Adrenal gland (tissue), 12 donors: ENCODE results near the gene PTDSS2. TPM values are rescaled to one million over a fixed set of nuclear protein-coding genes. Genes with fewer than 3 reads are reported as not detected.

Experiments used
- DNase-seq, 7 donors: peaks; one replicate each; pipeline ENCODE4 v3.0.0-alpha.2; 2019 to 2020
- H3K27ac ChIP-seq, 5 donors: fragments of 200-600 bp; sonication (generic) in 4 of 5; 1 replicate in 3 of 5; 2 replicates in 2 of 5; pipeline versions ENCODE4 v1.5.1 to v1.8.0; 2016 to 2020; ENCODE audit warnings: mild to moderate bottlenecking in 1 of 5
- H3K27me3 ChIP-seq: fragments of 200-600 bp; 2 replicates; pipeline ENCODE4 v1.8.0; 2021
- H3K36me3 ChIP-seq, 2 donors: fragments of 200-600 bp; replicated peaks in 1 of 2; 1 replicate in 1 of 2; 2 replicates in 1 of 2; pipeline versions ENCODE4 v1.5.1 to v1.8.0; 2018 to 2022
- H3K4me1 ChIP-seq, 2 donors: fragments of 200-600 bp; replicated peaks in 1 of 2; 1 replicate in 1 of 2; 2 replicates in 1 of 2; pipeline versions ENCODE4 v1.5.1 to v1.8.0; 2018 to 2021
- H3K4me3 ChIP-seq, 4 donors: fragments of 200-600 bp; sonication (generic) in 3 of 4; one replicate each; pipeline ENCODE4 v1.5.1; 2016 to 2018
- H3K9me3 ChIP-seq, 3 donors: fragments of 200-600 bp; sonication (generic) in 1 of 3; replicated peaks in 1 of 3; 1 replicate in 2 of 3; 2 replicates in 1 of 3; pipeline versions ENCODE4 v1.5.1 to v1.8.0; 2016 to 2021
- CTCF ChIP-seq, 6 experiments: fragments of 450-650 bp in 4 of 6; fragments of 200-600 bp in 2 of 6; sonication (generic) in 1 of 6; IDR thresholded peaks; 1 replicate in 5 of 6; 2 replicates in 1 of 6; pipeline versions ENCODE4 v1.5.1 to v1.8.0; 2016 to 2021; ENCODE audit warnings: antibody characterized with exemption in 6 of 6, mild to moderate bottlenecking in 2 of 6, moderate library complexity in 1 of 6
- POLR2A ChIP-seq, 2 donors: fragments of 450-650 bp; IDR thresholded peaks; one replicate each; pipeline ENCODE4 v1.6.1; 2017; ENCODE audit warnings: antibody characterized with exemption in 2 of 2, mild to moderate bottlenecking in 2 of 2, moderate library complexity in 1 of 2
- WGBS, 4 donors: extraction: QIAGEN DNeasy Blood & Tissue Kit in 2 of 4; methylation state at CpG; one replicate each; pipeline versions ENCODE4 v1.1.5 to v1.1.7; 2013 to 2017; 5-methylcytosine and 5-hydroxymethylcytosine counted together
- intact Hi-C, 2 donors: fragments of 100-400 bp; cut with DNase I; formaldehyde crosslinking; loops; one replicate each; pipeline versions ENCODE4 v1.14.1 to v1.15.0; 2022 to 2023
- polyA plus RNA-seq, 3 donors: library from polyadenylated mRNA; stranded (reverse); fragments of 200-250 nt in 2 of 3; fragments of 350-450 nt in 1 of 3; fragmentation: Illumina TruSeq in 1 of 3; extraction: RNeasy Lipid Tissue Mini Kit (QIAGEN cat#74804) in 1 of 3; gene quantifications; one replicate each; pipeline ENCODE4 v1.2.3, GENCODE V29; 2013 to 2014
- total RNA-seq, 9 donors: library from RNA; depleted of rRNA in 4 of 9; stranded (reverse); fragments of >200 nt in 4 of 9; fragments of 120-200 nt in 1 of 9; fragmentation: NEBNext Ultra II Directional in 1 of 9; extraction: Animal tissue kit (Norgen Biotek cat#: 25700) in 1 of 9; gene quantifications; one replicate each; pipeline versions ENCODE4 v1.1.0 to v1.2.4, GENCODE V29; 2013 to 2023
- donor health status: healthy with polysubstance abuse.
- donor health status: Bipolar disorder and iron deficiency.
- donor health status: DM: yes; HTN: yes; CAD: no.
- donor health status: DM: no; HTN: no; CAD: no.
- donor health status: DM: no; HTN: no; CAD: no.
- donor health status: DM: yes; HTN: yes; CAD: no.

PTDSS2 gene
- total and polyA plus RNA-seq, 12 donors = 11.0 to 109 (median 44.7) TPM

DNA sequence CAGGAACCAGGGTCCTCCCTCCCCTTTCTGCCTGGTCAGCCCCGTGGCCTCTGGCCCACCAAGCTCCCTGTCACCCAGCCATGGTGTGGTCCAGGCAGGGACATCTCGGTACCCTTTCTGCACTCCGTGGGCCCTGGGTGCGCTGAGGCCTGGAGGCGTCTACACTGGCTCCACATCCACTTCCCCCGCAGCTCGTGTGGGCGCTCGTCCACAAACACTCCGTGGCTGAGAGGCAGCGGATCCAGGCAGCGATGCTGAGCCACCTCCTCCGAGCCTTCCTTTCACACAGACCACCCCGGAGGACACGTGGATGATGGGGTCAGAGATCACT is 40.8 kb downstream of the PTDSS2 start:
- intact Hi-C loops = no loop called here
- Histone ChIP-seq H3K9me3 (no peaks in the 10 kb centered on the region), H3K36me3 (peaks cover 0 to 38% of the 10 kb centered on the region in 2 donors), H3K4me1 (no peaks in the 10 kb centered on the region), H3K4me3 (no peak overlapping the region), H3K27ac (no peak overlapping the region), H3K27me3 (no peaks in the 10 kb centered on the region)
- WGBS, 4 donors = 91 to 96% (median 93%) methylated on average over 9 to 15 of the region's 15 CpGs
- TF ChIP-seq POLR2A (IDR thresholded peaks at IDR 0.05) (no peak), CTCF (IDR thresholded peaks at IDR 0.05) (no peak)
- DNase-seq = no peak

DNA sequence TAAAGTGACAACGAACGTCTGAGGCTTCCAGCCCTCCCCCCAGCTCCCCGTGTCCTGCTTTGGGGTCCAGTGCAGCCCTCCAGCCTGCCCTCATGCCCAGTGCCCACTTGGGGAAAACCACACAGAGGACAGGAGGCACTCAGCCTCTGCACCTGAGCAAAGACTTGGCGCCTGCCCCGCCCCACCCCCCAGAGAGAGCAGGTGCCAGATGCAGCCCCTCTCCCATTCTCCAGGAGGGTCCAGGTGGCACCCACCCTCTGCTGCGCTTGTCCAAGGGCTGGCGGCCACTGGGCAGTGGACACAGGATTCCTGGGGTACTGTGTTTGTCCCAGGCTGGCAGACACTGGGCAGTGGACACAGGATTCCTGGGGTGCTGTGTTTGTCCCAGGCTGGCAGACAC is 41.3 kb downstream of the PTDSS2 start:
- Histone ChIP-seq H3K4me1 (no peaks in the 10 kb centered on the region), H3K9me3 (no peaks in the 10 kb centered on the region), H3K4me3 (no peak overlapping the region), H3K27ac (no peak overlapping the region), H3K36me3 (peaks cover 0 to 41% of the 10 kb centered on the region in 2 donors), H3K27me3 (no peaks in the 10 kb centered on the region)
- no peak for DNase-seq
- TF ChIP-seq POLR2A (IDR thresholded peaks at IDR 0.05) (no peak), CTCF (IDR thresholded peaks at IDR 0.05) (no peak)
- 83 to 100% (median 93%) methylated on average over 1 to 7 of the region's 7 CpGs for WGBS, 4 donors
- intact Hi-C loops = no loop called here

GRCh38 chr11:492427-493226 is 42.5 kb downstream of the PTDSS2 start:
- no peak overlapping the region for H3K4me3 ChIP-seq
- no peak overlapping the region for H3K27ac ChIP-seq
- no peak for DNase-seq
- TF ChIP-seq POLR2A (IDR thresholded peaks at IDR 0.05) = no peak
- no peak for TF ChIP-seq CTCF (IDR thresholded peaks at IDR 0.05)
- H3K36me3 ChIP-seq = peaks cover 0 to 50% of the 10 kb centered on the region in 2 donors
- no peaks in the 10 kb centered on the region for H3K27me3 ChIP-seq
- WGBS, 4 donors = 77 to 92% (median 89%) methylated on average over 20 to 32 of the region's 32 CpGs
- intact Hi-C loops = no loop called here
- no peaks in the 10 kb centered on the region for H3K4me1 ChIP-seq
- H3K9me3 ChIP-seq = no peaks in the 10 kb centered on the region

DNA sequence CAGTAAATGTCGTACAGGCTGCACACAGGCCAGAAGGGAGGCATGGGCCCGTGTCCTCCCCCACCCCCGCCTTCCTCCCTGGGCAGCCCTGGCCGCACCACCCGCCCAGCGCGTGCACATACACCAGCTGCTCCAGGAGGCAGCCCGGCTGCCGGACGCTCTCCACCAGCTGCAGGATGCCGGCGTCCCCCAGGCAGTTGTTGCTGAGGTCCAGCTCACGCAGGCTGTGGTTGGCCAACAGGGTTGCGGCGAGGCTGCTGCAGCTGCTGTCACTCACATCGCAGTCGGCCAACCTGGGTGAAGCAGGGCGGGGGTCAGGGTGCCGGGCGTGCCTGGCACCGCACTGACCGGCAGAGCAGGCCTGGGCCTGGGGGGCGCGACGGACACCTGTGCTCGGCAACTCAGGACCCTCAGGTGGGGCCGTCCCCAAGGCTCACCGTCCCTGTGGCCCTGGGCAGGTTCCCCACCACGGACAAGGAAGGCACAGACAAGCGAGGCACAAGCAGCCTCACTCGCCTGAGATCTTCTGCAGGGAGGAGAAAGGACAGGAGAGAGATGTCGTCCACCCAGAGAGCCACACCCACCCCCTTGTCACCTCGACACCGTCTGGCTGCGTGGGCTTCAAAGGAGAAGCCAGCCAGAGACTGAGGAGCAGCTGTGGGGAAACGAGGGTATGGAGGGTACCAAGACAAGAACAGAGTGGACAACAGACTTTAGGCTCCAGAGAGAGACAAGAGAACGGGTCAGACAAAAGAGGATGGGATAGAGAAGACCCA is 44.9 kb downstream of the PTDSS2 start:
- TF ChIP-seq POLR2A (IDR thresholded peaks at IDR 0.05) (no peak), CTCF (IDR thresholded peaks at IDR 0.05) (no peak)
- intact Hi-C loops = no loop called here
- H3K4me3 ChIP-seq = no peak overlapping the region
- no peaks in the 10 kb centered on the region for H3K4me1 ChIP-seq
- DNase-seq = no peak
- H3K9me3 ChIP-seq = no peaks in the 10 kb centered on the region
- no peak overlapping the region for H3K27ac ChIP-seq
- H3K27me3 ChIP-seq = no peaks in the 10 kb centered on the region
- 84 to 87% (median 86%) methylated on average over 11 to 37 of the region's 37 CpGs for WGBS, 4 donors
- peaks cover 0 to 73% of the 10 kb centered on the region in 2 donors for H3K36me3 ChIP-seq
